Peyer's patch (tissue), 4 donors: ENCODE results near the gene PPARA.
"Not testable (repeated sequence)": the region's sequence is repeated elsewhere in the genome, so short reads cannot be mapped to it uniquely, and the experiment has no call there.

Experiments used
- POLR2A ChIP-seq, 2 donors: fragments of 450-650 bp; IDR thresholded peaks; one replicate each; pipeline ENCODE4 v1.5.1; 2017; ENCODE audit warnings: antibody characterized with exemption in 2 of 2, mild to moderate bottlenecking in 2 of 2, moderate library complexity in 2 of 2
- TF ChIP-seq, protein P1 (sequence below), 6 experiments: fragments of 450-650 bp in 4 of 6; fragments of 200-600 bp in 2 of 6; sonication (generic) in 1 of 6; IDR thresholded peaks; one replicate each; pipeline ENCODE4 v1.5.1; 2017 to 2019; ENCODE audit warnings: antibody characterized with exemption in 6 of 6, mild to moderate bottlenecking in 3 of 6, moderate library complexity in 1 of 6

- TF ChIP-seq POLR2A (IDR thresholded peaks at IDR 0.05): not testable (repeated sequence)
- TF ChIP-seq, protein P1, sequence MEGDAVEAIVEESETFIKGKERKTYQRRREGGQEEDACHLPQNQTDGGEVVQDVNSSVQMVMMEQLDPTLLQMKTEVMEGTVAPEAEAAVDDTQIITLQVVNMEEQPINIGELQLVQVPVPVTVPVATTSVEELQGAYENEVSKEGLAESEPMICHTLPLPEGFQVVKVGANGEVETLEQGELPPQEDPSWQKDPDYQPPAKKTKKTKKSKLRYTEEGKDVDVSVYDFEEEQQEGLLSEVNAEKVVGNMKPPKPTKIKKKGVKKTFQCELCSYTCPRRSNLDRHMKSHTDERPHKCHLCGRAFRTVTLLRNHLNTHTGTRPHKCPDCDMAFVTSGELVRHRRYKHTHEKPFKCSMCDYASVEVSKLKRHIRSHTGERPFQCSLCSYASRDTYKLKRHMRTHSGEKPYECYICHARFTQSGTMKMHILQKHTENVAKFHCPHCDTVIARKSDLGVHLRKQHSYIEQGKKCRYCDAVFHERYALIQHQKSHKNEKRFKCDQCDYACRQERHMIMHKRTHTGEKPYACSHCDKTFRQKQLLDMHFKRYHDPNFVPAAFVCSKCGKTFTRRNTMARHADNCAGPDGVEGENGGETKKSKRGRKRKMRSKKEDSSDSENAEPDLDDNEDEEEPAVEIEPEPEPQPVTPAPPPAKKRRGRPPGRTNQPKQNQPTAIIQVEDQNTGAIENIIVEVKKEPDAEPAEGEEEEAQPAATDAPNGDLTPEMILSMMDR (IDR thresholded peaks at IDR 0.05): not testable (repeated sequence)
These were observed 18.0 kb upstream of the PPARA start for GRCh38 chr22:46132193-46132829.
